Thyroid gland (tissue), 4 donors: ENCODE measurements around the gene RANBP9. TPM values are rescaled to one million over a fixed set of nuclear protein-coding genes. Genes with fewer than 3 reads are reported as not detected.

Experiments
- DNase-seq, 2 donors: peaks; one replicate each; pipeline ENCODE4 v3.0.0-alpha.2; 2019
- H3K27ac ChIP-seq, 3 donors: fragments of 200-600 bp; sonication (generic); 1 replicate in 2 of 3; 2 replicates in 1 of 3; pipeline ENCODE4 v1.5.1; 2016 to 2019; ENCODE audit warnings: mild to moderate bottlenecking in 1 of 3, moderate library complexity in 1 of 3
- H3K27me3 ChIP-seq: fragments of 200-600 bp; sonication (generic); one replicate; pipeline ENCODE4 v1.5.1; 2019
- H3K36me3 ChIP-seq, 2 donors: fragments of 200-600 bp; sonication (generic); one replicate each; pipeline ENCODE4 v1.5.1; 2016 to 2019
- H3K4me1 ChIP-seq, 2 donors: fragments of 200-600 bp; sonication (generic); one replicate each; pipeline ENCODE4 v1.5.1; 2017 to 2019
- H3K4me3 ChIP-seq, 3 donors: fragments of 200-600 bp; sonication (generic); replicated peaks in 1 of 3; 1 replicate in 2 of 3; 2 replicates in 1 of 3; pipeline ENCODE4 v1.5.1; 2016; ENCODE audit warnings: mild to moderate bottlenecking in 1 of 3
- H3K9me3 ChIP-seq: fragments of 200-600 bp; sonication (generic); one replicate; pipeline ENCODE4 v1.5.1; 2017
- CTCF ChIP-seq, 6 experiments: fragments of 200-600 bp in 3 of 6; fragments of 450-650 bp in 3 of 6; sonication (generic) in 3 of 6; IDR thresholded peaks; one replicate each; pipeline ENCODE4 v1.5.1; 2016 to 2019; ENCODE audit warnings: antibody characterized with exemption in 6 of 6, mild to moderate bottlenecking in 2 of 6, inconsistent platforms in 1 of 6, moderate library complexity in 1 of 6
- POLR2A ChIP-seq, 2 donors: fragments of 450-650 bp; IDR thresholded peaks; one replicate each; pipeline ENCODE4 v1.6.1; 2017; ENCODE audit warnings: antibody characterized with exemption in 2 of 2, mild to moderate bottlenecking in 2 of 2, moderate library complexity in 1 of 2
- WGBS, 2 donors: methylation state at CpG; one replicate each; pipeline ENCODE4 v1.1.5; 2017; 5-methylcytosine and 5-hydroxymethylcytosine counted together
- intact Hi-C: fragments of 100-400 bp; cut with DNase I; formaldehyde crosslinking; loops from one replicate; pipeline ENCODE4 v1.15.1; 2023
- total RNA-seq, 4 donors: library from RNA; depleted of rRNA; stranded (reverse); fragments of >200 nt; gene quantifications; one replicate each; pipeline ENCODE4 v1.2.3, GENCODE V29; 2016

Gene RANBP9
- total RNA-seq, 4 donors from 2014 or later = 26.8 to 42.6 (median 32.4) TPM

GRCh38 chr6:13666194-13667105, 45.2 kb downstream of the RANBP9 start:
- H3K27ac ChIP-seq = no peak overlapping the region
- H3K9me3 ChIP-seq = no peaks in the 10 kb centered on the region
- H3K4me3 ChIP-seq = no peak overlapping the region
- TF ChIP-seq POLR2A (IDR thresholded peaks at IDR 0.05) (no peak), CTCF (IDR thresholded peaks at IDR 0.05) (no peak)
- no peaks in the 10 kb centered on the region for H3K27me3 ChIP-seq
- WGBS, 2 donors = 84 to 92% methylated on average over 8 of the region's 8 CpGs
- no peak for DNase-seq
- no peaks in the 10 kb centered on the region for H3K36me3 ChIP-seq
- intact Hi-C loops = no loop called here
- peaks cover 0 to 22% of the 10 kb centered on the region in 2 donors for H3K4me1 ChIP-seq

DNA sequence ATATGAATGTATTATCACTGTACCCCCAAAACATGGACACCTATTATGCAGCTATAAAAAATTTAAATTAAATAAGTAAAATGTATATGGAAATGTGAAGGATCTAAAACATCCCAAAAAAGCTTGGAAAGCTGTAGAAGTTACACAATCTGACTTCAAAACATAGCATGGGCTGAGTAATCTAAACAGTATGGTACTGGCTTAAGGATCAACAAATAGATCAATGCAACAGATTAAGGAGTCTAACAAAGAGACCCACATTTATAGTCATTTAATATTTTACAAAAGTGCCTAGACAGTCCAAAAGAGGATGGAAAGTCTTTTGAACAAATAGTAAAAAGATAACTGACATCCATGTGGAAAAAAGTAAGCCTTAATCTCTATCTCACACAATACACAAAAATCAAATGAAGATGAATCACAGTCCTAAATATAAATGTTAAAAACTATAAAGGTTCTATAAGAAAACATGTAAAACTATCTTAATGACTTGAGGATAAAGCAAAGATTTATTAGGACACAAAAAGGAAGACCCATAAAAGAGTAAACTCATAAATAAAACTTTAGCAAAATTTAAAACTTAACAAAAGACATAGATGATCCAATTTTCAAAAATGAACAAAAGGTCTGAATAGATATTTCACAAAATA, 46.8 kb downstream of the RANBP9 start:
- no peak overlapping the region for H3K27ac ChIP-seq
- no peaks in the 10 kb centered on the region for H3K36me3 ChIP-seq

GRCh38 chr6:13663986-13664385, 47.6 kb downstream of the RANBP9 start:
- H3K27ac ChIP-seq = no peak overlapping the region
- peaks cover 0 to 22% of the 10 kb centered on the region in 2 donors for H3K4me1 ChIP-seq
- DNase-seq = no peak
- intact Hi-C loops = no loop called here
- no peaks in the 10 kb centered on the region for H3K9me3 ChIP-seq
- H3K36me3 ChIP-seq = no peaks in the 10 kb centered on the region
- 92 to 94% methylated on average over 4 of the region's 4 CpGs for WGBS, 2 donors
- H3K27me3 ChIP-seq = no peaks in the 10 kb centered on the region
- TF ChIP-seq POLR2A (IDR thresholded peaks at IDR 0.05) = no peak
- no peak for TF ChIP-seq CTCF (IDR thresholded peaks at IDR 0.05)
- no peak overlapping the region for H3K4me3 ChIP-seq

More for the DNA sequence above, 46.8 kb downstream of the RANBP9 start:
- TF ChIP-seq CTCF (IDR thresholded peaks at IDR 0.05) (no peak), POLR2A (IDR thresholded peaks at IDR 0.05) (no peak)
- Histone ChIP-seq H3K4me1 (peaks cover 0 to 22% of the 10 kb centered on the region in 2 donors), H3K9me3 (no peaks in the 10 kb centered on the region), H3K4me3 (no peak overlapping the region), H3K27me3 (no peaks in the 10 kb centered on the region)
- intact Hi-C loops = no loop called here
- DNase-seq = no peak

GRCh38 chr6:13662651-13663334, 48.8 kb downstream of the RANBP9 start:
- H3K27me3 ChIP-seq = no peaks in the 10 kb centered on the region
- intact Hi-C loops = no loop called here
- peaks cover 0 to 22% of the 10 kb centered on the region in 2 donors for H3K4me1 ChIP-seq
- no peak for DNase-seq
- H3K4me3 ChIP-seq = no peak overlapping the region
- no peaks in the 10 kb centered on the region for H3K36me3 ChIP-seq
- no peak overlapping the region for H3K27ac ChIP-seq
- WGBS, 2 donors = 92 to 93% methylated on average over 3 of the region's 3 CpGs
- no peaks in the 10 kb centered on the region for H3K9me3 ChIP-seq
- no peak for TF ChIP-seq POLR2A (IDR thresholded peaks at IDR 0.05)
- TF ChIP-seq CTCF (IDR thresholded peaks at IDR 0.05) = no peak
